ENCODE data around the gene OR1N2. TPM values are rescaled to one million over a fixed set of nuclear protein-coding genes. Genes with fewer than 3 reads are reported as not detected.
"Not testable (repeated sequence)": the region's sequence is repeated elsewhere in the genome, so short reads cannot be mapped to it uniquely, and the experiment has no call there.

OR1N2 gene
- polyA plus RNA-seq, 4 donors = not detected

DNA sequence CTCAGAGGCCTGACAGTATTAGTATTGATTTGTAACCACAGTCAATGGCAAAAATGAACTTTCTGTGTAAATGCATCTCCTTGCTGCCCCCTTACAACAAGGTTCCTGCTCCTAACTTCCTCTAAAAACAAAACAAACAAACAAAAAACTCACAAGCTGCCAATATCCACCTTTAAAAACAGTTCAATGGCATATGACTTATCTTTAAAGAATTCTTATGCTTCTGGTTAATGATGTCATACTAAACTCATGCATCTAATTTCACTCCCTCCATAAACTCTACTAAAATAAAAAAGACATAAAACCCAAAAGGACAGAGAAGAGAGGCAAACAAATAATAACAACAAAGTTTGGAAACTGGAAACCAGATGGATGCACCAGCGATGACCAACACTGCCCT is 16.8 kb upstream of the OR1N2 start:
- Histone ChIP-seq H3K36me3 (ENCODE audit: control insufficient read depth in 3 of 3, insufficient read depth in 2 of 3, low read depth in 1 of 3, low read length in 3 of 3) (no peaks in the 10 kb centered on the region), H3K4me1 (ENCODE audit: control insufficient read depth in 3 of 3, insufficient read depth in 2 of 3, low read depth in 1 of 3, low read length in 2 of 3) (no peaks in the 10 kb centered on the region), H3K9me3 (ENCODE audit: control insufficient read depth in 2 of 2, insufficient read depth in 1 of 2, low read depth in 1 of 2, low read length in 1 of 2) (no peaks in the 10 kb centered on the region), H3K27me3 (ENCODE audit: control insufficient read depth in 3 of 3, insufficient read depth in 3 of 3, low read length in 3 of 3) (no peaks in the 10 kb centered on the region), H3K4me3 (ENCODE audit: low read depth in 1 of 3, low read length in 3 of 3) (no peak overlapping the region), H3K27ac (ENCODE audit: low read depth in 1 of 3, low read length in 2 of 3) (no peak overlapping the region)
- DNase-seq (no peak), FAIRE-seq (no peak)
- 90 to 95% (median 93%) methylated on average over 1 of the region's 1 CpG for WGBS, 3 donors

DNA sequence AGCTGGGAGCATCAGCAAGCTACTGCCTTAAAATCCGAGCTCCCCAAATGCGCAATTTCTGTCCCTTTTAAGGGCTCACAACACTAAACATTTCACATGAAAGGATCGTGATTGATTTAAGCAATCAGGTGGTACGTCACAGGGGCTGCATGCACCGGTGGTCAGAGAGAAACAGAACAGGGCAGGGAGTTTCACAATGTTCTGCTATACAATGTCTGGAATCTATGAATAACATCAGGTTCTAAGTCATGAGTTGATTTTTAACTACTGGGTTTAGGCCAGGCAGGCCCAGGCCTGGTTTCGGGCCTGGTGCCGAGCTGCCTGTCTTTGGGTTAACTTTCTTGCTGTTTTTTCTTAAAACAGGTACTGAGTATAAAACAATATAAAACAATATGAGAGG is 15.8 kb upstream of the OR1N2 start:
- H3K27me3 ChIP-seq (ENCODE audit: control insufficient read depth in 3 of 3, insufficient read depth in 3 of 3, low read length in 3 of 3); H3K4me3 ChIP-seq (ENCODE audit: low read depth in 1 of 3, low read length in 3 of 3); H3K9me3 ChIP-seq (ENCODE audit: control insufficient read depth in 2 of 2, insufficient read depth in 1 of 2, low read depth in 1 of 2, low read length in 1 of 2); H3K36me3 ChIP-seq (ENCODE audit: control insufficient read depth in 3 of 3, insufficient read depth in 2 of 3, low read depth in 1 of 3, low read length in 3 of 3); H3K27ac ChIP-seq (ENCODE audit: low read depth in 1 of 3, low read length in 2 of 3); DNase-seq; FAIRE-seq; H3K4me1 ChIP-seq (ENCODE audit: control insufficient read depth in 3 of 3, insufficient read depth in 2 of 3, low read depth in 1 of 3, low read length in 2 of 3): not testable (repeated sequence)
- 66 to 80% (median 69%) methylated on average over 7 of the region's 7 CpGs for WGBS, 3 donors

DNA sequence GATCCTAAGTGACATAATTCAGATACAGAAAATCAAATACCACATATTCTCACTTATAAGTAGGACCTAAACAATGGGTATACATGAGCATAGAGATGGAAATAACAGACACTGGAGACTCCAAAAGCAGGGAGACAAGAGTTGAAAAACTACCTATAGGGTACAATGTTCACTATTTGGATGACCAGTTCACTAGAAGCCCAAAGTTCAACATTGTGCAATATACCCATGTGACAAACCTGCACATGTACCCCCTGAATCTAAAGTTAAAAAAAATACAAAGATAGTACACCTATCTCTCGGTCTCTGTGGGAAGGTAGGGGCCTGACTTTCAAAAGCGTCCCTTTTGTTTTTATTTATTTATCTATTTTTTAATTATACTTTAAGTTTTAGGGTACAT is 14.2 kb upstream of the OR1N2 start:
- no peaks in the 10 kb centered on the region for H3K4me1 ChIP-seq (ENCODE audit: control insufficient read depth in 3 of 3, insufficient read depth in 2 of 3, low read depth in 1 of 3, low read length in 2 of 3)
- 57 to 67% (median 64%) methylated on average over 2 of the region's 2 CpGs for WGBS, 3 donors
- FAIRE-seq = no peak
- H3K4me3 ChIP-seq (ENCODE audit: low read depth in 1 of 3, low read length in 3 of 3) = no peak overlapping the region
- no peaks in the 10 kb centered on the region for H3K27me3 ChIP-seq (ENCODE audit: control insufficient read depth in 3 of 3, insufficient read depth in 3 of 3, low read length in 3 of 3)
- no peaks in the 10 kb centered on the region for H3K36me3 ChIP-seq (ENCODE audit: control insufficient read depth in 3 of 3, insufficient read depth in 2 of 3, low read depth in 1 of 3, low read length in 3 of 3)
- H3K27ac ChIP-seq (ENCODE audit: low read depth in 1 of 3, low read length in 2 of 3) = no peak overlapping the region
- no peak for DNase-seq
- H3K9me3 ChIP-seq (ENCODE audit: control insufficient read depth in 2 of 2, insufficient read depth in 1 of 2, low read depth in 1 of 2, low read length in 1 of 2) = no peaks in the 10 kb centered on the region

DNA sequence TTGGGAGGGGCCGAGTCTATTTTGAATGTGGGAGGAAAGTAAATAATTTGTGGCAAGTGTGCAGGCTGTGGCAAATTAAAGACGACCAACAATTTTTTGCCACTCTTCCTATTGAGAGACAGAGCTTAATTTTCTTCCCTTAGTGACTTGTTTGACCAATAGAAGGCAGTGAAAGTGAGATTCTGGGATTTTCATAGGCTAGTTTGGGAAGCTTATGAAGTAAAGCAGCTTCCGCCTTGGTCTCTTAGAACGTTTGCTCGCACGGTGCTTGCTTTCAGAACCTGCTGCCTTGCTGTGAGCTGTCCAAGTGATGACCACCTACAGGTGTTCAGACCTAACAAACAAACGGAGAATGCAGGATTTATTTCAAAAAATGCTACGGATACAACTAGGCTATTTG is 6.7 kb upstream of the OR1N2 start:
- Histone ChIP-seq H3K4me3 (ENCODE audit: low read depth in 1 of 3, low read length in 3 of 3) (no peak overlapping the region), H3K4me1 (ENCODE audit: control insufficient read depth in 3 of 3, insufficient read depth in 2 of 3, low read depth in 1 of 3, low read length in 2 of 3) (no peaks in the 10 kb centered on the region), H3K27me3 (ENCODE audit: control insufficient read depth in 3 of 3, insufficient read depth in 3 of 3, low read length in 3 of 3) (no peaks in the 10 kb centered on the region), H3K9me3 (ENCODE audit: control insufficient read depth in 2 of 2, insufficient read depth in 1 of 2, low read depth in 1 of 2, low read length in 1 of 2) (no peaks in the 10 kb centered on the region), H3K36me3 (ENCODE audit: control insufficient read depth in 3 of 3, insufficient read depth in 2 of 3, low read depth in 1 of 3, low read length in 3 of 3) (no peaks in the 10 kb centered on the region), H3K27ac (ENCODE audit: low read depth in 1 of 3, low read length in 2 of 3) (no peak overlapping the region)
- no peak for FAIRE-seq
- WGBS, 3 donors = 63 to 74% (median 68%) methylated on average over 8 of the region's 8 CpGs
- DNase-seq = no peak

DNA sequence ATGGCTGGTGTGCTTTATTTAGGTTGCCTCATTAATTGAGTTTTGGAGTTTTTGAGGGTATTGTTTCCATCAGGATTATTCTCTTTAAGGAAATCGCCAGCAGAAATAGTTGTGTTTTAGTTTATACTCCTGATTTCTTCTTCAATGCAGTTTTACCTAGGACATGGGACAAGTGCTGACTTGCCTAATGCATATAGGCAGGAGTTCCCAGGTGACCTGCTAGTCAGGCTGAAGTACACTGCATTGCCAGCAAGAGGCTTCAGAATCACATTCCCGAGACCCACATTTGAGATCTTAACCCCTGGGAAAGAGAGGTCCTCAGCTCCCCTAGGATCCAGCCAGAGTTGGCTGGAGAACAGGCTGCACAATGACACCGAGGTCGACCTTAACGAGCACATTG is 1.5 kb upstream of the OR1N2 start:
- FAIRE-seq (no peak), DNase-seq (no peak)
- H3K4me3 ChIP-seq (ENCODE audit: low read depth in 1 of 3, low read length in 3 of 3) = no peak overlapping the region
- peaks cover 0 to 9% (median 0%) of the 10 kb centered on the region in 3 donors for H3K27me3 ChIP-seq (ENCODE audit: control insufficient read depth in 3 of 3, insufficient read depth in 3 of 3, low read length in 3 of 3)
- 75 to 80% (median 76%) methylated on average over 5 of the region's 5 CpGs for WGBS, 3 donors
- no peaks in the 10 kb centered on the region for H3K36me3 ChIP-seq (ENCODE audit: control insufficient read depth in 3 of 3, insufficient read depth in 2 of 3, low read depth in 1 of 3, low read length in 3 of 3)
- H3K4me1 ChIP-seq (ENCODE audit: control insufficient read depth in 3 of 3, insufficient read depth in 2 of 3, low read depth in 1 of 3, low read length in 2 of 3) = no peaks in the 10 kb centered on the region
- H3K27ac ChIP-seq (ENCODE audit: low read depth in 1 of 3, low read length in 2 of 3) = no peak overlapping the region
- H3K9me3 ChIP-seq (ENCODE audit: control insufficient read depth in 2 of 2, insufficient read depth in 1 of 2, low read depth in 1 of 2, low read length in 1 of 2) = no peaks in the 10 kb centered on the region

DNA sequence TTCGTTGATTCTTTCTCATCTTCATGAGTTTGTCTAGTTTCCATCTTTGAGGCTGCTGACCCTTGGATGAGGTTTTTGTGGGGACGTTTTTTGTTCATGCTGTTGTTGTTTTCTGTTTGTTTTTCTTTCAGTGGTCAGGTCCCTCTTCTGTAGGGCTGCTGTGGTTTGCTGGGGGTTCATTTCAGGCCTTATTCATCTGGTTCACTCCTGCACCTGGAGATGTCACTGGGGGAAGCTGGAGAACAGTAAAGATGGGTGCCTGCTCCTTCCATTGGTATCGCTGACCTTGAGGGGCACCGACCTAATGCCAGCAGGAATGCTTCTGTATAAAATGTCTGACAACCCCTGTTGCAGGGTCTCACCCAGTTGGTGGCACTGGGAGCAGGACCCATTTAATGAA is 8.5 kb downstream of the OR1N2 start:
- Histone ChIP-seq H3K36me3 (ENCODE audit: control insufficient read depth in 3 of 3, insufficient read depth in 2 of 3, low read depth in 1 of 3, low read length in 3 of 3) (no peaks in the 10 kb centered on the region), H3K27me3 (ENCODE audit: control insufficient read depth in 3 of 3, insufficient read depth in 3 of 3, low read length in 3 of 3) (peaks cover 0 to 2% (median 0%) of the 10 kb centered on the region in 3 donors), H3K4me1 (ENCODE audit: control insufficient read depth in 3 of 3, insufficient read depth in 2 of 3, low read depth in 1 of 3, low read length in 2 of 3) (no peaks in the 10 kb centered on the region), H3K27ac (ENCODE audit: low read depth in 1 of 3, low read length in 2 of 3) (no peak overlapping the region), H3K9me3 (ENCODE audit: control insufficient read depth in 2 of 2, insufficient read depth in 1 of 2, low read depth in 1 of 2, low read length in 1 of 2) (no peaks in the 10 kb centered on the region), H3K4me3 (ENCODE audit: low read depth in 1 of 3, low read length in 3 of 3) (no peak overlapping the region)
- DNase-seq (no peak), FAIRE-seq (no peak)
- WGBS, 3 donors = 68 to 78% (median 69%) methylated on average over 4 of the region's 4 CpGs

DNA sequence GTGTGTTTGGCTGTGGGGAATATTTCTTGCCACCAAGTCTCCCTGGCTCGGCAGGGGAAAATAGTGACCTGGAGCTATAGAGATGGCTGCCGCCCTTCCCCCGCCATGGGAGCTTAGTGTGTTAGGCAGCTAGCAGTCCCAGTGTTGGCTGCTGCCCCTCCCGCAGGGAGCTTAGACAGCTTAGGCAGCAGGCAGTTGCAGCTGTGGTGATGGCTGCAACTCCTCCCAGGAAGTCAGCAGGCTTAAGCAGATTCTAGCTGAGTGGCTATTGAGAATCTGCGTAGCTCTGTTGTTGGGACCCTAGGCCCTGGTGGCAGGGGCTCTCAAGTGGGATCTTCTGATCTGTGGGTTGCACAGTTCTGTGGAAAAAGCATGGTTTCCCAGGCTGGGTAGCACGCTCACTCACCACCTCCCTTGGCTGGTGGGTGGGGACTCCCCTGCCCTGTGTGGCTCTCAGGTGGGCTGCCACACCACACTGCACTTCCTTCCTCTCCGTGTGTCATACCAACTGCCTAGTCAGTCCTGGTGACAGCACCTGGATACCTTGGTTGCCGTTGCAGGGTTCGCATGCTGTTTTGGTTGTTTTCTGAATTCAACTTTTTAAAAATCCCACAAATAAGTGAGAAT is 9.3 kb downstream of the OR1N2 start:
- Histone ChIP-seq H3K9me3 (ENCODE audit: control insufficient read depth in 2 of 2, insufficient read depth in 1 of 2, low read depth in 1 of 2, low read length in 1 of 2) (no peaks in the 10 kb centered on the region), H3K4me1 (ENCODE audit: control insufficient read depth in 3 of 3, insufficient read depth in 2 of 3, low read depth in 1 of 3, low read length in 2 of 3) (no peaks in the 10 kb centered on the region), H3K27ac (ENCODE audit: low read depth in 1 of 3, low read length in 2 of 3) (no peak overlapping the region), H3K27me3 (ENCODE audit: control insufficient read depth in 3 of 3, insufficient read depth in 3 of 3, low read length in 3 of 3) (peaks cover 0 to 2% (median 0%) of the 10 kb centered on the region in 3 donors), H3K36me3 (ENCODE audit: control insufficient read depth in 3 of 3, insufficient read depth in 2 of 3, low read depth in 1 of 3, low read length in 3 of 3) (no peaks in the 10 kb centered on the region), H3K4me3 (ENCODE audit: low read depth in 1 of 3, low read length in 3 of 3) (no peak overlapping the region)
- FAIRE-seq (no peak), DNase-seq (no peak)
- WGBS, 3 donors = 45 to 50% (median 47%) methylated on average over 9 of the region's 9 CpGs

DNA sequence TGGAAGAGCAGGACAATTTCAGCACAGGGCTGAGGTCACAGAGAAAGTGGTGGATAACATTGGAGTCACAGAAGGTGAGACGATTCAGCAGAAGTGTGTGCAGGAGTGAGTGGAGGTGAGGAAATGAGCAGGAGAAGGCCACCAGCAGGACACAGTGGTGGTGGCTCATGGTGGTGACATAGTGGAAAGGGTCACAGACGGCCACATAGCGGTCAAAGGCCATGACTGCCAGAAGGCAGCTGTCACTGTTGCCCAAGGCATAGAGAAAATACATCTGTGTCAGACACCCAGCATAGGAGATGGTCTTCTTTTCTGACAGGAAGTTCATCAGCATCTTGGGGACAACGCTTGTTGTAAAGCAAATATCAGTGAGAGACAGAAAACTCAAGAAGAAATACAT is 15.0 kb downstream of the OR1N2 start:
- no peak overlapping the region for H3K4me3 ChIP-seq (ENCODE audit: low read depth in 1 of 3, low read length in 3 of 3)
- no peaks in the 10 kb centered on the region for H3K36me3 ChIP-seq (ENCODE audit: control insufficient read depth in 3 of 3, insufficient read depth in 2 of 3, low read depth in 1 of 3, low read length in 3 of 3)
- H3K4me1 ChIP-seq (ENCODE audit: control insufficient read depth in 3 of 3, insufficient read depth in 2 of 3, low read depth in 1 of 3, low read length in 2 of 3) = no peaks in the 10 kb centered on the region
- no peaks in the 10 kb centered on the region for H3K9me3 ChIP-seq (ENCODE audit: control insufficient read depth in 2 of 2, insufficient read depth in 1 of 2, low read depth in 1 of 2, low read length in 1 of 2)
- DNase-seq (no peak), FAIRE-seq (no peak)
- 87 to 93% (median 88%) methylated on average over 4 of the region's 4 CpGs for WGBS, 3 donors
- H3K27ac ChIP-seq (ENCODE audit: low read depth in 1 of 3, low read length in 2 of 3) = no peak overlapping the region
- peaks cover 0 to 2% (median 0%) of the 10 kb centered on the region in 3 donors for H3K27me3 ChIP-seq (ENCODE audit: control insufficient read depth in 3 of 3, insufficient read depth in 3 of 3, low read length in 3 of 3)

DNA sequence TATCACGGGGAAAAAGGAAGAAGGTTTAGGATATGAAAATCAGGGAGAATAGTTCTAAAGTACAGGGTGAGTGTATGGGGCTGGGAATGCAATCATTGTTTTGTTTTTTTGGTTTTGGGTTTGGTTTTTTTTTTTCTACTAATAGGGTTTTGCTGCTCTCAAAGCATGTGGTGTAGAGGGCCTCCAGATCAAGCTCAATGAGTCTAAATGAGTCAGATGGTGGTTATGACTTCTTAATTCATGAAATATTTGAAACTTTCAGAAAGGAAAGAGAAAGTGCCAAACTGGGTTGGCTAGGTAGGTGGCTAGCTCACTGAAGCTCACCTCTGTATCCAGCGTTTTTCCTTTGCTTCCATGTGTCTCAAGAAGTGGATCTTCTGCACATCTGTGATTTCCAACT is 19.5 kb downstream of the OR1N2 start:
- H3K36me3 ChIP-seq (ENCODE audit: control insufficient read depth in 3 of 3, insufficient read depth in 2 of 3, low read depth in 1 of 3, low read length in 3 of 3) = no peaks in the 10 kb centered on the region

More for the DNA sequence above, 19.5 kb downstream of the OR1N2 start:
- Histone ChIP-seq H3K27ac (ENCODE audit: low read depth in 1 of 3, low read length in 2 of 3) (no peak overlapping the region), H3K4me1 (ENCODE audit: control insufficient read depth in 3 of 3, insufficient read depth in 2 of 3, low read depth in 1 of 3, low read length in 2 of 3) (no peaks in the 10 kb centered on the region), H3K9me3 (ENCODE audit: control insufficient read depth in 2 of 2, insufficient read depth in 1 of 2, low read depth in 1 of 2, low read length in 1 of 2) (no peaks in the 10 kb centered on the region), H3K27me3 (ENCODE audit: control insufficient read depth in 3 of 3, insufficient read depth in 3 of 3, low read length in 3 of 3) (no peaks in the 10 kb centered on the region), H3K4me3 (ENCODE audit: low read depth in 1 of 3, low read length in 3 of 3) (no peak overlapping the region)
- no peak for DNase-seq
- no peak for FAIRE-seq
- 55 to 74% (median 60%) methylated on average over 2 of the region's 2 CpGs for WGBS, 3 donors

Data from small intestine (tissue), 7 donors.